ENCODE data around the gene ZRANB3.
"Not testable (repeated sequence)": the region's sequence is repeated elsewhere in the genome, so short reads cannot be mapped to it uniquely, and the experiment has no call there.

The ZRANB3 gene

DNA sequence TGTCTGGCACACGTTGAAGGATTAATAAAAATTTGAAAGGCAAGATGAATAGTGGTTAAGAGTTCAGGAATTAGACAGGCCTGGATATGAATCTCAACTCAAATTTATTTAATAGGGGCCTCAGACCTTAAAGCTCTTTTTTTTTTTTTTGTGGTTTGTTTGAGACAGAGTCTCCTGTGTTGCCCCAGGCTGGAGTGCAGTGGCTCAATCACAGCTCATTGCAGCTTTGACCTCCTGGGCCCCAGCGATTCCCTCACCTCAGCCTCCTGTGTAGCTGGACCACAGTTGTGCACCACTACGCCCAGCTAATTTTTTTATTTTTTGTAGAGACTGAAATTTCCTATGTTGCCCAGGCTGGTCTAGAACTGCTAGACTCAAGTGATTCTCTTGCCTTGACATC lies 3.0 kb downstream of the ZRANB3 start:
- DNase-seq (ENCODE audit: low spot score), result no peak
- H3K4me3 ChIP-seq, result no peak overlapping the region
- no peak overlapping the region for H3K27ac ChIP-seq
- no peak for TF ChIP-seq CTCF (IDR thresholded peaks at IDR 0.05)

GRCh38 chr2:135525786-135526185 lies 5.2 kb downstream of the ZRANB3 start:
- Histone ChIP-seq H3K27ac (no peak overlapping the region), H3K4me3 (no peak overlapping the region)
- DNase-seq (ENCODE audit: low spot score), result no peak
- TF ChIP-seq CTCF (IDR thresholded peaks at IDR 0.05), result no peak

DNA sequence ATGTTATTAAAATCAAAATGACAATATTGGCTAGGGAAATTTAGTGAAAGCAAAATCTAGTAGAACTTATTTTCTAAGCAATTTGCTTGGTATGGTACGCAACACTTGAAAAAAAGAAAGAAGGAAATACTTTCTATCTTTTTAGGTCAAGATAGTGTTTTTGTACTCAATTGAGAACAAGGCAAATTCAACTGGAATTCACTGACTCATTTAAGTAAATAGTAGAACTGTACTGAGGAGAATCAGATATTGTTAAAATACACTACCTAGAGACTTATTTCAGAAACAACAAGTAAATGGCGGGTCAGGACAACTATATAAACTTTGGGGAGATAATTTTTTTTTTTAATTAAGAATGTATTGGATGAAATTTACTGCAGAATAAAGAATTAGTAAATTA lies 18.9 kb downstream of the ZRANB3 start:
- no peak for TF ChIP-seq CTCF (IDR thresholded peaks at IDR 0.05)
- Histone ChIP-seq H3K4me3 (no peak overlapping the region), H3K27ac (no peak overlapping the region)
- no peak for DNase-seq (ENCODE audit: low spot score)

DNA sequence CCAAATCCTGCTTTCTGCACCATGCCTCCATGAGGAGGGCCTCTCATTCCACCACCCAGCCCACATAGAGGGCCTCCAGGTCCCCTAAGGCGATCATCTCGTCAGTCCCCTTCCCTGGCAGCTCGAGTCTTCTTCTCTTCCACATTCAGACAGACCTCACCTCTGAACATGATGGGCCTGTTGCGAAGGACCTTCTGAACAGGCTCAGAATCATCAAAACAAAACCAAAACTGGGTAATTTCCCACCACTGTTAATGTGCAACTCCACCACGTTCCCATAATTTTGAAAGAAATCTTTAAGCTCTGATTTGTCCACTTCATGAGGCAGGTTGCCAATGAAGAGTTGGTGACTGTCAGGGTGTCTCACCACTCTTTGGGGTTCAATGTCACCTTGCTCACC lies 20.4 kb downstream of the ZRANB3 start:
- no peak for DNase-seq (ENCODE audit: low spot score)
- no peak for TF ChIP-seq CTCF (IDR thresholded peaks at IDR 0.05)
- no peak overlapping the region for H3K4me3 ChIP-seq

DNA sequence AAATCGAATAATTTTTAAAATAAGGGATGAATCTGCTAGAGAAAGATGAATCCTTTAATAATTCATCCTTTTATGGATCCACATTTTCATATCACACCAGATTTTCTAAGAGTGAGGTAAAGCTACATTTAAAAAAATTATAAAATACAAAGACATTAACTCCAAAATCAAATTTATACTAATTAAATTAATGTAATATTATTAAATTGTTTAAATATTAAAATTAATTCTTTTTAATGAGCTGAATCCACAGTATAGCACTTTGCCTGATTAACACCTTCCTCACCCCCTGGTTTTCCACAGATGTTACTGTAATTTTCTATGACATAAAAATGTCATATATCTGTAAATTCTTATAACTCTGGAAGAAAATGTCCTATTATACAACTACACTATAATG lies 26.2 kb downstream of the ZRANB3 start:
- no peak for DNase-seq (ENCODE audit: low spot score)
- Histone ChIP-seq H3K4me3 (no peak overlapping the region), H3K27ac (no peak overlapping the region)
- no peak for TF ChIP-seq CTCF (IDR thresholded peaks at IDR 0.05)

More for the DNA sequence above, 20.4 kb downstream of the ZRANB3 start:
- no peak overlapping the region for H3K27ac ChIP-seq

GRCh38 chr2:135498588-135498987 lies 32.4 kb downstream of the ZRANB3 start:
- DNase-seq (ENCODE audit: low spot score), result not testable (repeated sequence)

DNA sequence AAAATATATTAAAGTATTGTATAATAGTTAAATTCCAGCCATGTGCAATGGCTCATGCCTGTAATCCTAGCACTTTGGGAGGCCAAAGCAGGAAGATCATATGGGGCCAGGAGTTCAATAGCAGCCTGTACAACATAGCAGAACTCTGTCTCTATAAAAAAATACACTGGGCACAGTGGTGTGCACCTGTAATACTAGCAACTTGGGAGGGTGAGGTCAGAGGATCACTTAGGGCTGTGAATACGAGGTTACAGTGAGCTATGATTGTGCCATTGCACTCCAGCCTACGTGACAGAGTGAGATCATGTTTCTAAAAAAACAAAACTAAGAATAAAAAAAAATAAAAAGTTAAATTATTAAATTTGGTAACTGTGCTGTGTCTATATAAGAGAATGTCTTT lies 36.1 kb downstream of the ZRANB3 start:
- H3K4me3 ChIP-seq, result no peak overlapping the region
- DNase-seq (ENCODE audit: low spot score), result no peak
- H3K27ac ChIP-seq, result no peak overlapping the region
- TF ChIP-seq CTCF (IDR thresholded peaks at IDR 0.05), result no peak

More at GRCh38 chr2:135498588-135498987, 32.4 kb downstream of the ZRANB3 start:
- not testable (repeated sequence) for H3K27ac ChIP-seq, H3K4me3 ChIP-seq

DNA sequence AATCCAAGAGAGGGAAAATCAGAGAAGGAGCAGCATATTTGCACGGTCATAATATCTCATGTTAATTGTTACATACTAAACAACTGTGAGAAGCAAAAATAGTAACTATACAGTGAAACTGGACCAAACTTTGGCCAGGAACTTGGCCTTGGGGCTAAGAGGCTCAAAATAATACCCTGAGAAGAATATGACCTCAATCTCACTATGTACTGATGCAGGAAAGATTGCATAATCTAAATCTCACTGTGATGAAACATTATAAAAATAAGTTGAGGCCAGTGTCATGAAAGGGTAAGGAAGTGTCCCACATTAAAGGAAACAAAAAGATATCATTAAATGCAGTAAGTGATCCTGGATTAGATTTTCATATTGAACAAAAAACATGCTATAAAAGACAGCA lies 36.5 kb downstream of the ZRANB3 start:
- Histone ChIP-seq H3K27ac (no peak overlapping the region), H3K4me3 (no peak overlapping the region)
- no peak for DNase-seq (ENCODE audit: low spot score)
- TF ChIP-seq CTCF (IDR thresholded peaks at IDR 0.05), result no peak

All from coronary artery (tissue), 2 donors.